ENCODE data around the gene TNFAIP8.

The TNFAIP8 gene

GRCh38 chr5:119355685-119356611 is at the start of gene TNFAIP8:
TSS of gene TNFAIP8 (plus strand) at chr5:119356019. CDS start at chr5:119356091, 72 bp downstream.
- DNase-seq (ENCODE audit: low spot score): peak; percentile 19

- DNase-seq (ENCODE audit: low spot score): no peak
Observed at GRCh38 chr5:119307170-119307569, 48.6 kb upstream of the TNFAIP8 start.

GRCh38 chr5:119309326-119309725 is 46.5 kb upstream of the TNFAIP8 start:
- no peak for DNase-seq (ENCODE audit: low spot score)

- no peak for DNase-seq (ENCODE audit: low spot score)
Observed at GRCh38 chr5:119311688-119312087, 44.1 kb upstream of the TNFAIP8 start.

- no peak for DNase-seq (ENCODE audit: low spot score)
Observed at GRCh38 chr5:119312403-119312802, 43.4 kb upstream of the TNFAIP8 start.

- no peak for DNase-seq (ENCODE audit: low spot score)
Observed at GRCh38 chr5:119313197-119313596, 42.6 kb upstream of the TNFAIP8 start.

GRCh38 chr5:119313658-119314605 is 41.9 kb upstream of the TNFAIP8 start:
- DNase-seq (ENCODE audit: low spot score): no peak

- no peak for DNase-seq (ENCODE audit: low spot score)
Observed at GRCh38 chr5:119315516-119315949, 40.3 kb upstream of the TNFAIP8 start.

GRCh38 chr5:119316086-119316485 is 39.7 kb upstream of the TNFAIP8 start:
- DNase-seq (ENCODE audit: low spot score): no peak

GRCh38 chr5:119316906-119317305 is 38.9 kb upstream of the TNFAIP8 start:
- no peak for DNase-seq (ENCODE audit: low spot score)

- peak; percentile 53 for DNase-seq (ENCODE audit: low spot score)
Observed at GRCh38 chr5:119318256-119318894, 37.4 kb upstream of the TNFAIP8 start.

GRCh38 chr5:119319401-119319800 is 36.4 kb upstream of the TNFAIP8 start:
- no peak for DNase-seq (ENCODE audit: low spot score)

GRCh38 chr5:119319890-119320289 is 35.9 kb upstream of the TNFAIP8 start:
- no peak for DNase-seq (ENCODE audit: low spot score)

- DNase-seq (ENCODE audit: low spot score): no peak
Observed at GRCh38 chr5:119321569-119322311, 34.1 kb upstream of the TNFAIP8 start.

- no peak for DNase-seq (ENCODE audit: low spot score)
Observed at GRCh38 chr5:119322312-119322947, 33.4 kb upstream of the TNFAIP8 start.

GRCh38 chr5:119322948-119323537 is 32.8 kb upstream of the TNFAIP8 start:
- DNase-seq (ENCODE audit: low spot score): no peak

- no peak for DNase-seq (ENCODE audit: low spot score)
Observed at GRCh38 chr5:119323601-119324000, 32.2 kb upstream of the TNFAIP8 start.

- DNase-seq (ENCODE audit: low spot score): no peak
Observed at GRCh38 chr5:119324842-119325241, 31.0 kb upstream of the TNFAIP8 start.

GRCh38 chr5:119327018-119327417 is 28.8 kb upstream of the TNFAIP8 start:
- DNase-seq (ENCODE audit: low spot score): no peak

All from kidney capillary endothelial cell (primary cell).